ENCODE measurements around the gene STK38.

Gene STK38

GRCh38 chr6:36523451-36523850, 23.8 kb downstream of the STK38 start:
- DNase-seq (ENCODE audit: low read depth), result no peak

DNA sequence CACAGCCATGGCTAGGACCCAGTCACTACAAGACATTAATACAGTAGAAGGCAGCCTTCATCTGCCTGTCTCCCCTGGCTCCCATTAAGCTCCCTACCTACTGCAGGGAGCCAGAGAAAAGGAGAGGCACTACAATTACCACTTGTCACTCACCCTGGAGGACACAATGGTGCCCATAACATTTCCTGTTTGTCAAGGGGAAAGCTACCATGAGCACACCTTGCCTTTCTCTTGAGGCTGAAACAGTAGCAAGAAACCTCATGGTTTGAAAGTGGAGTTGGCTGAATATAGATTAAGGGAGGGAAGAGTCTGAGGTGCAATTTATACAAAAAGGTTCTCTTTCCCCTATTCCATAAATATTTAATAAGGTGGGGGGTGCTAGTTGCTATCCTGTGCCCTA, 27.9 kb downstream of the STK38 start:
- DNase-seq (ENCODE audit: low read depth), result no peak

- DNase-seq (ENCODE audit: low read depth), result no peak
These were observed 29.9 kb downstream of the STK38 start for GRCh38 chr6:36517408-36517807.

DNA sequence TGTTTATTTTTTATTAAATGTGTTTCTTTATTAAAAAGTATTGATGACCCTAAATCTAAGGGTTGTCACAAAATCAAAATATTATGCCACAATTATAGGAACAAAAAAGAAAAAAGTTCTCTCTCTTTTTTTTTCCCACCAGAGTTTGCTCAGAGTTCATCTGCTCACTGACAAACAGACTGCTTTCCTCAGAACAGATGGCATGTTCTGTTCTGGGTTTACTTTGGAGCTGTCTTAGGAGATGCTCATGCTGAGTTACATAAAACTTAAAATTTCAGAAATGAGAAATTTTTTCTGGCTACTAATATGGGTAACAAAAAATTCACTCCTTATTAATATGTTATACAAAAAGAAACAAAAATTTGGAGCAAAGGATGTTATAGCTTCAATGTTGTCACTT, 30.3 kb downstream of the STK38 start:
- DNase-seq (ENCODE audit: low read depth), result no peak

- DNase-seq (ENCODE audit: low read depth), result no peak
These were observed 30.7 kb downstream of the STK38 start for GRCh38 chr6:36516559-36516958.

DNA sequence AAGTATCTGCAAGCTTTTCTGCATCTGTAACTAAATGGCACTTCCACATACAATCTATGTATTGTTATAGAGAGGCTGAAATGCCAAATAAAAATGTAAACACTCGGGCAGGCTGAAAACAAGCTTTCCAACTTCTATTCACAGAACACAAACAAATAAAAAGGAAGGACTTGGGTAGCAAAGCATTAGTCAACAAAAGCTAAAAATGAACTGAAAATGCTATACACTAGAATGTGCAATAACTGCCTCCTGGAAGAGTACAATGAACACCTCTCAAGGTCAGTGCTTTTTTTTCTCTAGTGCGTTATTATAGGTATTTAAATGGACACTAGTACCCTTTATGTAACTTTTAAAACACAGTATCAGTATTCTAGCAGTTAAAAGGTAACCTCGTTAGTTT, 31.4 kb downstream of the STK38 start:
- DNase-seq (ENCODE audit: low read depth), result no peak

GRCh38 chr6:36514554-36515456, 32.5 kb downstream of the STK38 start:
- DNase-seq (ENCODE audit: low read depth), result no peak

GRCh38 chr6:36510365-36510764, 36.9 kb downstream of the STK38 start:
- no peak for DNase-seq (ENCODE audit: low read depth)

DNA sequence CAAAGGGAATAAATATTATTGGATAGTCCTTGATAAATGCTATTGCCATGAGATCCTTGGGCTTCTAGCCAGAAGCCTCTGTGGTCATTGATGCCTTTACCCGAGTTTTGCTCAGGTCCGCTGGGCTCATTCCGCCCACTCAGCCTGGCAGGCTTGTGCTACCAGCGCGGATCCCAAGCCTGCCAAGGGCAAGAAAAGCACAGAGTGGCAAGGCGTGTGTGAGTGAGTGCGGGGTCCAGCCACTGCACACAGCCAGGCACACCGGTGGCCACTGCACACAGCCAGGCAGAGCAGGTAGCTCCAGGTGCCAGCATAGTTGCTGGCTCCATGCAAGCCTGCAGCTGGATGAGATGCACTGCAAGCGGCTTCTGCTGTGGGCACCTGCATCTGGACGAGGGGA, 38.7 kb downstream of the STK38 start:
- DNase-seq (ENCODE audit: low read depth), result no peak

DNA sequence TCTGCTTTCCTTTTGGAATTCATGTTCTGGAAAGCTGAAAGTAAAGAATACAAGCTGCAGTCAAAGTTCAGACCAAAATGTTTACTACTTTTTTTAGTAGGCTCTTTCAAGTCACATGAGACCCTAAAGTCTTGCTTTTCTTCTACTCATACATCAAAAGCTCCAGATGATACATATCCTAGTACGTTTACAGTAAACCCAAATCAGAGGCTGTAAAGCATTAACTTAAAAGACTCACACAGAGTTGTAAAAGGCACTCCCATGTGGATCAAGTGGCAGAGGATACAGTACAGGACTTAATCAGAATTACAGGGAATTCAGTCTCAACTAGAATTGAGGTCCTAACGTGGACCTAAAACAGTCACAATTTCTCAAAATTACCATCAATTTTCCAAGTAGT, 40.7 kb downstream of the STK38 start:
- DNase-seq (ENCODE audit: low read depth), result no peak

- no peak for DNase-seq (ENCODE audit: low read depth)
These were observed 41.3 kb downstream of the STK38 start for GRCh38 chr6:36505744-36506534.

- DNase-seq (ENCODE audit: low read depth), result no peak
These were observed 42.3 kb downstream of the STK38 start for GRCh38 chr6:36504982-36505381.

DNA sequence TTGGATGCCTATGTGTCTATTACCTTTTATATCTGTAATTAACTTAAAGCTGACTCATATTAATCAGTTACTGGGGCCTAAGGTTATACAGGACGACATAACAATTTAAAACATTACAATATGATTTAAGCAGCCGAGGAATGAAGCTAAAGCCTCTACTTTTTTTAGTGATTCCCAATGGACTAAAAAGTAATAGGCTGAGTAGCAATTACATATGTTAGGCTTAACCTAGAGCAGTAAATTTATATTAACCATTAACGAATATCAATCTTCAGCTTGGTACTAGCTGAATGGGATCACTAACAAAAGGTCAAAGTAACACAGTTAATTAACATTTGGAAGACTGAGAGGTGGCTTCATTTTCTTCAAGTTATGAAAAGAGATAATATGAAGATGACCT, 43.1 kb downstream of the STK38 start:
- no peak for DNase-seq (ENCODE audit: low read depth)

GRCh38 chr6:36501686-36502085, 45.6 kb downstream of the STK38 start:
- no peak for DNase-seq (ENCODE audit: low read depth)

GRCh38 chr6:36499918-36500317, 47.4 kb downstream of the STK38 start:
- DNase-seq (ENCODE audit: low read depth), result no peak

DNA sequence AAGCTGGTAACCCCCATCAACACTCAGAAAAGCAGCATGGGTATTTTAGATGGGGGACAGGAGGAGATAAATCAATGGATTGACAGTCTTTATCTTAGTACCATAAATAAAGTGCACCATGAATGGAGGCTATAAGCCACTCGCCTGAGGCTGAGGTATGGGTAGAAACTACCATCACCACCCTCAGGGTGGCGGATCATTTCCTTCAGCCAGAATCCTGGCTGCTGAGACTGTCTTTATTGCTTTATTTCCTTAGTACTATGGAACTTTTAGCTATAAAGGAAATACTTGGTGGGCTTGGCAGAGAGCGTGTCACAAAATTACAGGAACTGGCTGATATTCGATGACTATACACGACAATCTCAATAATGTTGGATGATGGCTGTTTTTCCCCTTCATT, 52.2 kb downstream of the STK38 start:
- DNase-seq (ENCODE audit: low read depth), result no peak

GRCh38 chr6:36493859-36494258, 53.4 kb downstream of the STK38 start:
- DNase-seq (ENCODE audit: low read depth), result no peak

DNA sequence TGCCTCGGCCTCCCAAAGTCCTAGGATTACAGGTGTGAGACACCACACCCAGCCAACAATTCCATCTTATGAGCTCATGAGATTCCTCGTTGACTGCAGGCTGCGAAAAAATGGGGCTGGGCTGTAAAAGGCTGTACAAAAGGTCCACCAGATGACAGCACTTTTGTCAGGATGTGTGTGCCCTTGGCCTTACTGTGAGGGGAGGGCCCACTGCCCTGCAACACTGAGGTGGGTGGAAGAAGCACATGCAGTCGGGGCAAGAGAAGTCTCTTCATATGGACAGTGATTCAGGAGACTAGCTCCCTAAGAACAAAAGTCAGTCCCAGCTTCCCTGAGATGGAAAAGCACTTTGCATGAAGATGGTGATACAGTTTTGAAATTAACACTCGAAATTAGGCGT, 54.0 kb downstream of the STK38 start:
- no peak for DNase-seq (ENCODE audit: low read depth)

- no peak for DNase-seq (ENCODE audit: low read depth)
These were observed 54.7 kb downstream of the STK38 start for GRCh38 chr6:36492621-36493020.

- no peak for DNase-seq (ENCODE audit: low read depth)
These were observed 55.2 kb downstream of the STK38 start for GRCh38 chr6:36492092-36492491.

DNA sequence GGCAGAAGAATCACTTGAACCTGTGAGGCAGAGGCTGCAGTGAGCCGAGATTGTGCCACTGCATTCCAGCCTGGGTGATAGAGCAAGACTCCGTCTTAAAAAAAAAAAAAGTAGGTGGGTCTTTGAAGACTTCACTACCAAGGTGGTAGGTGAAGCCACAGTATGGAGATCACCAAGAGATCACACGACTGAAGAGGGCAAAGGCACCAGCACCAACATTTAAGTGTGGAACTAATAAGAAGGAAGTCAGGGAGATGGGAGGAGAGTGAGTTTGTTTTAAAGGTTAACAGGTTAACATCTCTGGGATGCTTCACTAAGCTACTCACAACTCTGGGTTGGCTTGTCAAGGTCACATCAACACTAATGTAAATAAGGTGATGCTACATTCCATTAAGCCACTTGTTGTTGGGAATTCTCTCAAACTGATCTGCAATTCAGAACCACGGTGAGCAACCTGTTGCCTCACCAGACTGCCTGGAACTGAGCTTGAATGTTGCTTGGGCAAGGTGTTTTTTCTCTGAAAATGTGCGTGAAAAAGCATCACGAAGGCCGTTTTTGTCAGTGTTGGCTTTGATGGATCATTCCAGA, 55.8 kb downstream of the STK38 start:
- no peak for DNase-seq (ENCODE audit: low read depth)

DNA sequence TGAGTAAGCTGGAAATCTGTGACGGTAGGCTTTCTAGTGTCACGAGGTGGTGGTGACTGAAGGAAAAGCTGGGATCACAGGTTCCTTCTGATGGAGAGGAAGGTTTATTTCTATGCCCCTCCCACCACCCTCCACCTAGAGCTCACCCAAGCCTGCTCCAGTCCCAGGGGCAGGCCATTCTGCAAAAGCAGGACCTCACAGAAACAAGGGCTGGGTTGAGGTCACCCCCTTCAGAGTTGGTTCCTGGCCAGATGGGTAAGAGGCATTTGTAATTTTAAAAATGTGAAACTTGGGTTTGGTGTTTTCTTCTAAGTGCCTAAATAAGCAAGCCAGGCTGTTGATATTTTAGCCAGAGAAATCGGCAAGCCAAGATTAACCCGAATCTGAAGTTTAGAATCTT, 57.9 kb downstream of the STK38 start:
- no peak for DNase-seq (ENCODE audit: low read depth)

DNA sequence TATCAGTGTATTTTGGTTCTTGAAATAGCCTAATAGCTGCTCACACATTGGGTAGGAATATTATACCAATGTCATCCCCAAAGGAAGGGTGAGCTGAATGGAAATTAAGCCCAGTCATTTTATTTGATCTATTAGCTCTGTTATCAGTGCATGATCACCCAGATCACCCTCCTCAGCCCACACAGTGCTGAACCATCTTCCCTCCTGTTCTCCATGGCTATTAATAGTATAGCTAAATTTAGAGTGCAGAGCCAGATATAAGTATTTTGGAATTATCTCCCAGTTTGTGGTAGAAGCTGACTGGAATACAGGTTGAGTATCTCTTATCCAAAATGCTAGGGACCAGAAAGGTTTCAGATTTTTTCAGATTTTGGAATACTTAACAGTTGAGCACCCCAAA, 59.1 kb downstream of the STK38 start:
- no peak for DNase-seq (ENCODE audit: low read depth)

Measured in T-helper 22 cell (primary cell).